B cell (primary cell): ENCODE data around the gene CNOT4.

Experiments
- CTCF ChIP-seq: fragments of 200-600 bp; IDR thresholded peaks from one replicate; pipeline ENCODE4 v1.8.0; 2022; ENCODE audit warnings: antibody characterized with exemption, mild to moderate bottlenecking
- EZH2 ChIP-seq: IDR thresholded peaks from 2 replicates; pipeline ENCODE4 v1.6.1; 2012; ENCODE audit warnings: borderline replicate concordance, low read depth, mild to moderate bottlenecking, moderate library complexity, low read length; ENCODE audit not compliant: insufficient read depth, poor library complexity, severe bottlenecking

GRCh38 chr7:135518748-135519147 is 8.8 kb upstream of the CNOT4 start:
- TF ChIP-seq CTCF = no peak
- TF ChIP-seq EZH2 = no peak
